IPS DF 6.9 (cell line): Measurements from ENCODE around the gene FOXJ3.
A peak's percentile ranks its signal among the peaks of the same experiment; 100 is the strongest.

Experiments
- DNase-seq: peaks from one replicate; pipeline ENCODE4 v3.0.0-alpha.2; 2013; ENCODE audit warnings: low read depth, low spot score
- H3K27ac ChIP-seq: one replicate; pipeline ENCODE4 v1.5.1; 2013; ENCODE audit warnings: low read length, control low read depth
- H3K27me3 ChIP-seq: 2 replicates; pipeline ENCODE4 v1.6.1; 2013; ENCODE audit warnings: mild to moderate bottlenecking, low read length; ENCODE audit not compliant: control insufficient read depth, insufficient read depth
- H3K36me3 ChIP-seq: 2 replicates; pipeline ENCODE4 v1.6.1; 2013; ENCODE audit warnings: low read length; ENCODE audit not compliant: control insufficient read depth, insufficient read depth
- H3K4me1 ChIP-seq: 2 replicates; pipeline ENCODE4 v1.6.1; 2013; ENCODE audit warnings: low read length; ENCODE audit not compliant: control insufficient read depth, insufficient read depth
- H3K4me3 ChIP-seq: 2 replicates; pipeline ENCODE4 v1.5.1; 2013; ENCODE audit warnings: mild to moderate bottlenecking, low read length
- H3K9me3 ChIP-seq: 2 replicates; pipeline ENCODE4 v1.6.1; 2013; ENCODE audit warnings: low read length, inconsistent platforms; ENCODE audit not compliant: control insufficient read depth, insufficient read depth
- WGBS: extraction: QIAGEN DNeasy Blood & Tissue Kit; methylation state at CpG from one replicate; pipeline ENCODE4 v1.1.7; 2013; ENCODE audit warnings: mixed read lengths, missing lambda C conversion rate; ENCODE audit not compliant: insufficient read length, insufficient coverage; 5-methylcytosine and 5-hydroxymethylcytosine counted together

FOXJ3 gene

DNA sequence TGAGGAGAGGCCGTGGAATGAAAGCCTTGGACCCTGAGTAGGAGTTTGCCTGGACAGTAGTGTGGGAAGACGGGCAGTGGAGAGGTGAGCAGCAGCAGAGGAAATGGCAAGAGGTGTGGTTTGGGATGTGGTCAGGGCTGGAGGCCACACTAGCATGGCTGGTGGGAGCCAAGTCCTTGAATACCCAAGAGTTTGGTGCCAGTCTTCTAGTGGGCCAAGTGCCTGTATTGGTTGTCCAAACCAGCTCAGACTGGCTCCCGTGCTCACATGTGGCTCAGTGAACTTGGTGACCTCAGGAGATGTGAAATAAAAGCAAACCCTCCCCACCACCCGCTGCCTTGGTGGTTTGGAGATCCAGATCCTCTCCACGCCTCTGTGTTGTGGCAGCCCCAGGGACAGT, 172.9 kb downstream of the FOXJ3 start:
- WGBS, result no CpG with 5 or more reads among the region's 5 CpGs
- no peak overlapping the region for H3K4me3 ChIP-seq
- DNase-seq, result no peak
- H3K4me1 ChIP-seq, result no peaks in the 10 kb centered on the region
- no peak overlapping the region for H3K27ac ChIP-seq
- no peaks in the 10 kb centered on the region for H3K36me3 ChIP-seq
- H3K9me3 ChIP-seq, result no peaks in the 10 kb centered on the region
- H3K27me3 ChIP-seq, result no peaks in the 10 kb centered on the region

DNA sequence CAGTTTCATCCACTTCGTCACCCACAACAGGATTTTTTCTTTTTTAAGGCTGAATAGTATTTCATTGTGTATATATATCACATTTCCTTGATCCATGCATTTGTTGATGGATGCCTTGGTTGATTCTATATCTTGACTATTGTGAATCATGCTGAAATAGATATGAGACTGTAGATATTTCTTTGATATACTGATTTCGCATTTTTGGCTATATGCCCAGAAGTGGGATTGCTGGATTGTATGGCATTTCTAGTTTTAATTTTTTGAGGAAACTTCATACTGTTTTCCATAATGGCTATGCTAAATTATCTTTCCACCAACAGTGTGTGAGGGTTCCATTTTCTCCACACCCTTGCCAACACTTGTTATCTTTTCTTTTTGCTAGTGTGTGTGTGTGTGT, 176.8 kb downstream of the FOXJ3 start:
- Histone ChIP-seq H3K27me3 (no peaks in the 10 kb centered on the region), H3K9me3 (no peaks in the 10 kb centered on the region), H3K36me3 (no peaks in the 10 kb centered on the region), H3K27ac (no peak overlapping the region), H3K4me3 (no peak overlapping the region), H3K4me1 (no peaks in the 10 kb centered on the region)
- no CpG with 5 or more reads among the region's 2 CpGs for WGBS
- no peak for DNase-seq

DNA sequence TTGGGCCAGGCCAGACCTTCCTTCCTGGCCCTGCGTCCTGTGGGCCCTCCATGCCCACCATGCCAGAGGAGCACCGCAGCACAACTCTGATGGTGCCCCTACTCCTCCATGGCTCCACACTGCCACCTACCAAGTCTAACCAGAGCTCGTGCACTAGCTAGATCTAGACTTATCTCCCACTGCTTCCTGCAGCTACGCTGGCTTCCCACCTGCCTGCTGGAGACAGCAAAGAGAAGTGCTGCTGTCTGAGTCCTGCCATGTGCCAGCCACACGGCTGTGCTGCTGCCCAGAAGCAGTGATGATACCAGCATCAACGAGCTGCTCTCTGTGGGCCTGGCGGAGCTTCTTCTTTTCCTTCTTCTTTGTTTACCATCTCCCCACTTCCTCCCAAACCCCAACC, 177.4 kb downstream of the FOXJ3 start:
- DNase-seq, result no peak

GRCh38 chr1:42155362-42155761, 179.7 kb downstream of the FOXJ3 start:
- Histone ChIP-seq H3K4me1 (no peaks in the 10 kb centered on the region), H3K27me3 (no peaks in the 10 kb centered on the region), H3K9me3 (no peaks in the 10 kb centered on the region), H3K36me3 (no peaks in the 10 kb centered on the region), H3K4me3 (no peak overlapping the region), H3K27ac (no peak overlapping the region)
- DNase-seq, result no peak
- WGBS, result no CpG with 5 or more reads among the region's 12 CpGs

More for the DNA sequence above, 177.4 kb downstream of the FOXJ3 start:
- no peak overlapping the region for H3K4me3 ChIP-seq
- H3K27me3 ChIP-seq, result no peaks in the 10 kb centered on the region
- no CpG with 5 or more reads among the region's 7 CpGs for WGBS
- H3K27ac ChIP-seq, result no peak overlapping the region
- no peaks in the 10 kb centered on the region for H3K9me3 ChIP-seq
- no peaks in the 10 kb centered on the region for H3K36me3 ChIP-seq
- no peaks in the 10 kb centered on the region for H3K4me1 ChIP-seq

DNA sequence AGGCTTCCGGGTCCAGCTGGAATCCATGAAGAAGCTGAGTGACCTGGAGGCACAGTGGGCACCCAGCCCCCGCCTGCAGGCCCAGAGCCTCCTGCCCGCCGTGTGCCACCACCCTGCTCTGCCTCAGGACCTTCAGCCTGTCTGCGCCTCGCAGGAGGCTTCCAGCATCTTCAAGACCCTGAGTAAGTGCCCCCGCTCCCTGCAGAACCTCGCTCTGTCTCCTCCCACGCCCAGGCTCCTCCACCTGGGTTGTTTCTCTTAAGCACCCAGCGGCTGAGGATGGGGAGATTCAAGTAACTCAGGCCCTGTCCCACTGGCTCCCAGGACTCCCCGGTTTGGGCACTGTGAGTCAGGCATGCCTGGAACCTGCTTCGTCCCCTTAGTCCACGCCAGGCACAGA, 180.3 kb downstream of the FOXJ3 start:
- DNase-seq, result no peak
- H3K9me3 ChIP-seq, result no peaks in the 10 kb centered on the region
- no peaks in the 10 kb centered on the region for H3K27me3 ChIP-seq
- no CpG with 5 or more reads among the region's 13 CpGs for WGBS
- no peak overlapping the region for H3K4me3 ChIP-seq
- no peaks in the 10 kb centered on the region for H3K4me1 ChIP-seq
- no peaks in the 10 kb centered on the region for H3K36me3 ChIP-seq
- H3K27ac ChIP-seq, result no peak overlapping the region

DNA sequence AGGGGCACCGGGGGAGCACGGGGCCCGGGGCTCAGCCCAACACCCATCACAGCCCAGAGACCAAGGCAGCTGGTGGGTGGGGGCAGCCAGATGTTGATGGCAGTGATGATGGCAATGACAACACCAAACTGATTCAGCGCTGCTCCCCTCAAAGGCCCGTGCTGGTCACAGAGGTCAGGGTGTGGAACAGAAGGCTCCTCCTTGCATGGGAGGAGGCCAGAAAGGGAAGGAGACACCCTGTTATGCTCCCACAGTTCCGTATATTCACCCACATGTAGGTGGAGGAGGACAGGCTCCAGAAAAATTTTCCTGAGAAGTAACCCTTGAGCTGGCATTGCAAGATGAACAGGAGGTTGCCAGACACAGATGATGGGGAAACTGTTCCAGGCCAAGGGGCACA, 181.4 kb downstream of the FOXJ3 start:
- Histone ChIP-seq H3K27me3 (no peaks in the 10 kb centered on the region), H3K36me3 (no peaks in the 10 kb centered on the region), H3K4me3 (no peak overlapping the region), H3K4me1 (no peaks in the 10 kb centered on the region), H3K9me3 (no peaks in the 10 kb centered on the region), H3K27ac (no peak overlapping the region)
- no CpG with 5 or more reads among the region's 6 CpGs for WGBS
- DNase-seq, result no peak

DNA sequence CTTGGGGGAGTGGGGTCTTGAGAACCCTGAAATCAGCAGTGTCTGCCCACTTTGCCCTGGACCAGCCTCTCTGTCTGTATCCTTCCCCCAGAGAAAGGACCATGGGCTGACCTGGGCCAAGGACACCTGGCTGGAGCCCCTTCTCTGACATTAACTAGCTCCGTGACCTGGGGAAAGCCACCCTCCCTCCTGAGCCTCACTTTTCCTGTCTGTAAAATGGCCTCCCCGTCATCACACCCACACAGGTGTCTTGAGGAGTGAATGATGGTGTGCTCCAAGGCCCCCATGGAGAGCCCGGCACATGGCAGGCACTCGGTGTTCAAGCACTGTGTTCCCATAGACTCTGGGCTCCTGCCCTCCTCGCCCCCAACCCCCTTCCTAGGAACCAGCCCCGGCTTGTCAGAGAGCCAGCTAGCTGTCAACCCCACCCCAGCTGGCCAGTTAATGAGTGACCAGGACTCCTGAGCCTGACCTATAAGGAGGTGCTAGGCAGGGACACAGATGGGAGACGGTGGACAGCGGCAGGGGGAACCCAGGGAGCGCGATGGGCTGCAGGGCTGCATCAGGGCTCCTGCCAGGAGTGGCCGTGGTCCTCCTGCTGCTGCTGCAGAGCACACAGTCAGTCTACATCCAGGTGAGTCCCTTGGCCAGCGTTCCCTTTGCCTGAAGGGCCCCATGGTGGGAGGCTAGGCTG, 182.0 kb downstream of the FOXJ3 start, which contains the start of gene GUCA2B:
Gene GUCA2B (plus strand): TSS at position 504 of the 694 bp plus-strand sequence. CDS start 41 bp downstream, at position 545.
- Histone ChIP-seq H3K4me3 (no peak within 1 kb of the TSS), H3K27me3 (no peaks in the 10 kb centered on the region), H3K4me1 (no peaks in the 10 kb centered on the region), H3K27ac (no peak within 1 kb of the TSS), H3K36me3 (no peaks in the 10 kb centered on the region), H3K9me3 (no peaks in the 10 kb centered on the region)
- no peak for DNase-seq
- no CpG with 5 or more reads among the region's 12 CpGs for WGBS

GRCh38 chr1:42152119-42152518, 182.9 kb downstream of the FOXJ3 start:
- H3K9me3 ChIP-seq, result no peaks in the 10 kb centered on the region
- WGBS, result no CpG with 5 or more reads among the region's 3 CpGs
- no peak overlapping the region for H3K27ac ChIP-seq
- no peak for DNase-seq
- H3K27me3 ChIP-seq, result no peaks in the 10 kb centered on the region
- H3K4me3 ChIP-seq, result no peak overlapping the region
- H3K4me1 ChIP-seq, result no peaks in the 10 kb centered on the region
- H3K36me3 ChIP-seq, result no peaks in the 10 kb centered on the region

DNA sequence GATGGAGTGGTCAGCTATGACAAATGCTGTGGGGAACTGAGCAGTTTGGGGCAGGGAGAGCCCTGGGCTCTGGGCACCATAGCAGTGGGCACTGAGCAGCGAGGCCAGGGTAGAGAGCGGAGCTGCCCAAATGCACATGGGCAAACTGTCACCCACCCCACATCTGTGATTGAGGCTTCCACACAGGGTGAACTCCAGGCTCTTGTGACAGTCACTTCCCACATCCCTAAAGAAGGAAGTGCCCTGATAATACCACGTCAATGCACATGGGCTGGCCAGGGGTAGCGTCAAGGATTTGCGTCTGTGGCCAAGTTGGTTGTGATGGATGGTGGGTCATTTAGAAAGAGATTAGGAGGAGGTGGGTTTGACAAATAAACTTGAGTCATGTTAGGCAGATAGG, 184.4 kb downstream of the FOXJ3 start:
- Histone ChIP-seq H3K9me3 (no peaks in the 10 kb centered on the region), H3K4me3 (no peak overlapping the region), H3K36me3 (no peaks in the 10 kb centered on the region), H3K27me3 (no peaks in the 10 kb centered on the region), H3K27ac (no peak overlapping the region), H3K4me1 (no peaks in the 10 kb centered on the region)
- no peak for DNase-seq
- no CpG with 5 or more reads among the region's 5 CpGs for WGBS

- no CpG with 5 or more reads among the region's 1 CpG for WGBS
- Histone ChIP-seq H3K9me3 (no peaks in the 10 kb centered on the region), H3K27ac (no peak overlapping the region), H3K4me1 (no peaks in the 10 kb centered on the region), H3K27me3 (no peaks in the 10 kb centered on the region), H3K36me3 (no peaks in the 10 kb centered on the region), H3K4me3 (no peak overlapping the region)
- DNase-seq, result no peak
Observed at GRCh38 chr1:42148166-42148565, 186.9 kb downstream of the FOXJ3 start.

DNA sequence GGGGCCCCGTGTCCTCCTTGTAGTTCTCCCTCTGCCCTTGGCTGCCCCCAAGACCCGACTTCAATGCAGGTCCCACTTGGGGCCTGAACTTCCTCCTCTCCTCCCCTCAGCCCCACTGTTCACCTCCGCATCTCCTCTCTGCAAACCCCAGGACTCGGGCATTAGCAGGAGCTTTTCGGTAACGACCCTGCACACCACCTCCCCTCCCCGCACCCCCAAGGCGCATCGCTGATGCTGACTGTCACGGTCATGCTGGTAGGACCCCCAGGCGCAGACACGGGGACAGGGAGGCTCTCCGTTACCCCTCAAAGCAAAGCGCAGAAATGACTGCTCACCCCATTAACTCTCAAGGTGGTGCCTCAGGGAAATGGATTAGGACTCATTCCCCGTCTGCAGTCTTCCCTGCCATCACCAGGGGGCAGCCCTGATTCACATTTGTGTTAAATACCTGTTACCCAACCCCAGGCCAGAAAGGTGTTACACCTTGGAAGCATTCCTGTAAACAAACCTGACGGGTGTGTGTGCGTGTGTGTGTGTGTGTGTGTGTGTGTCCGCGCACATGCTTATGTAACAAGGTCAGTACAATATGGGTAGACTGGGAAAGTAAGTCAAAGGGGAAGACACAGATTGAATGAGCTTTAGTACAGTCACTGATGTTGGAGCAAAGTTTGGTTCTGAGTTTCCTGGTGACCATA, 188.3 kb downstream of the FOXJ3 start:
- Histone ChIP-seq H3K4me3 (no peak overlapping the region), H3K27ac (no peak overlapping the region), H3K9me3 (no peaks in the 10 kb centered on the region), H3K36me3 (no peaks in the 10 kb centered on the region), H3K27me3 (no peaks in the 10 kb centered on the region), H3K4me1 (no peaks in the 10 kb centered on the region)
- WGBS, result no CpG with 5 or more reads among the region's 19 CpGs
- peak; percentile 77 for DNase-seq
